NK-92 (cell line): ENCODE results near the gene GFRA1.
"Not testable (repeated sequence)": the region's sequence is repeated elsewhere in the genome, so short reads cannot be mapped to it uniquely, and the experiment has no call there.

Experiments used
- DNase-seq: peaks from one replicate; lab custom pipeline; 2025; ENCODE audit not compliant: unreplicated experiment; lab: John Stamatoyannopoulos, UW

GFRA1 gene

GRCh38 chr10:116044801-116045248 is 228.2 kb downstream of the GFRA1 start:
- no peak for DNase-seq

- DNase-seq, result no peak
Observed at GRCh38 chr10:116043861-116044260, 229.1 kb downstream of the GFRA1 start.

GRCh38 chr10:116043304-116043703 is 229.7 kb downstream of the GFRA1 start:
- no peak for DNase-seq

GRCh38 chr10:116041948-116042347 is 231.1 kb downstream of the GFRA1 start:
- no peak for DNase-seq

- DNase-seq, result no peak
Observed at GRCh38 chr10:116039612-116040011, 233.4 kb downstream of the GFRA1 start.

GRCh38 chr10:116038259-116038658 is 234.7 kb downstream of the GFRA1 start:
- DNase-seq, result no peak

- DNase-seq, result not testable (repeated sequence)
Observed at GRCh38 chr10:116035406-116035805, 237.6 kb downstream of the GFRA1 start.

GRCh38 chr10:116030576-116030975 is 242.4 kb downstream of the GFRA1 start:
- DNase-seq, result no peak

- DNase-seq, result no peak
Observed at GRCh38 chr10:116029826-116030225, 243.2 kb downstream of the GFRA1 start.

- no peak for DNase-seq
Observed at GRCh38 chr10:116027355-116027754, 245.7 kb downstream of the GFRA1 start.

GRCh38 chr10:116026725-116027124 is 246.3 kb downstream of the GFRA1 start:
- DNase-seq, result no peak

GRCh38 chr10:116026315-116026714 is 246.7 kb downstream of the GFRA1 start:
- DNase-seq, result no peak

GRCh38 chr10:116024271-116024878 is 248.6 kb downstream of the GFRA1 start:
- no peak for DNase-seq

GRCh38 chr10:116017405-116017804 is 255.6 kb downstream of the GFRA1 start:
- no peak for DNase-seq

GRCh38 chr10:116015583-116016333 is 257.2 kb downstream of the GFRA1 start:
- DNase-seq, result no peak

- DNase-seq, result no peak
Observed at GRCh38 chr10:116014871-116015582, 258.0 kb downstream of the GFRA1 start.

- DNase-seq, result no peak
Observed at GRCh38 chr10:116014326-116014725, 258.7 kb downstream of the GFRA1 start.

- DNase-seq, result no peak
Observed at GRCh38 chr10:116011929-116012328, 261.1 kb downstream of the GFRA1 start.

- DNase-seq, result no peak
Observed at GRCh38 chr10:116007256-116007891, 265.6 kb downstream of the GFRA1 start.
